Measurements from ENCODE around the gene STK39. TPM values are rescaled to one million over a fixed set of nuclear protein-coding genes. Genes with fewer than 3 reads are reported as not detected.

Gene STK39
- total RNA-seq, 1 experiment from 2014 or later: 22.1 TPM

DNA sequence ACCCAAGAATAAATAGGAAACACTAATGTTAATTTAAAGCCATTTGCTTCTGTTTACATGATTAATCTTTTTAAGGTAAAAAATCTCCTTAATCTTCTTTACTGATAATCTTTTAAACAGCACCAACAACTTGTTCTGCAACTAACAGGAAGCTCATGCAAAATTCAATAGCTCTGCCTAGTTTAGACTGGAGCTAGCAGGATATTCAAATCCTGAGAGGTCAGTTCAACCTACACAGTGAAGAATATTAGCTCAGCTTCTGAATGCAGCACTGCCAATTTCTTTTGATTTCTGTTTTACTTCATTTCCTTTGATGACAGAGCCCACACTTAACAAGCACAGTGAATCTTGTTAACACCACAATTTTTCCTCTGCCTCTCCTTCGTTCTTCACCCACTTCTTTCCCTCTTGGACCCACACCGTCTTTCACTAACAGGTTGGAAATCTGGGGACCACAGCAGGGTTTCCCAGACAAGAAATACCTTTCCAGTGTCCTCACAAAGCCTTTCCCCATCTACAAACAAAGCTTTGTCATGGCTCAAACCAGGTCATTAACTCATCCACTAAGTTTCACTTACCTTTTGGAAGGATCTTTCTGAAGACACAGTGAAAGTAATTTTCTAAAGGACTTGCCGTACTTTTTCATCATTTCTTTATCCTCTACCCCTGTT lies 109.8 kb downstream of the STK39 start:
- Histone ChIP-seq H3K27me3 (ENCODE audit: insufficient read depth, low read length) (no peaks in the 10 kb centered on the region), H2AK5ac (ENCODE audit: insufficient read length, low read length) (no peak overlapping the region), H4K5ac (ENCODE audit: insufficient read length, low read depth, low read length) (no peak overlapping the region), H3K56ac (ENCODE audit: insufficient read length, low read depth, low read length) (no peak overlapping the region), H3K9me3 (ENCODE audit: control insufficient read depth, low read depth, low read length) (no peaks in the 10 kb centered on the region), H3K79me1 (ENCODE audit: insufficient read depth, low read depth, low read length, poor library complexity, severe bottlenecking) (no peaks in the 10 kb centered on the region), H4K91ac (ENCODE audit: insufficient read length, low read depth, low read length) (no peak overlapping the region), H2BK15ac (ENCODE audit: low read depth, low read length) (no peak overlapping the region), H3K9ac (ENCODE audit: extremely low read depth, insufficient read length, low read length) (no peak overlapping the region), H2BK20ac (ENCODE audit: low read depth, low read length, poor library complexity, severe bottlenecking) (no peak overlapping the region), H3K18ac (ENCODE audit: insufficient read length, low read depth, low read length) (no peak overlapping the region), H3K14ac (ENCODE audit: insufficient read depth, low read length) (no peak overlapping the region), H2BK12ac (ENCODE audit: insufficient read length, low read depth, low read length) (no peak overlapping the region), H3T11ph (ENCODE audit: low read length) (no peak overlapping the region), H3K23me2 (ENCODE audit: insufficient read length, low read depth, low read length, poor library complexity, severe bottlenecking) (no peaks in the 10 kb centered on the region), H3K4me1 (ENCODE audit: insufficient read depth, low read length) (peaks cover 9% of the 10 kb centered on the region), H2AFZ (ENCODE audit: low read length) (no peak overlapping the region), H4K8ac (replicated peaks; ENCODE audit: insufficient read length, low read depth, low read length) (no peak overlapping the region), H3K27ac (ENCODE audit: insufficient read length, low read depth, low read length) (peak overlapping the region; percentile 42), H3K23ac (ENCODE audit: insufficient read length, low read depth, low read length) (no peak overlapping the region), H3K4me2 (ENCODE audit: insufficient read depth, insufficient read length, low read length) (no peak overlapping the region), H2BK5ac (ENCODE audit: insufficient read length, low read length) (no peak overlapping the region), H3K79me2 (ENCODE audit: insufficient read depth, low read length) (no peaks in the 10 kb centered on the region), H2BK120ac (ENCODE audit: low read depth, low read length, poor library complexity, severe bottlenecking) (no peak overlapping the region), H3K4ac (ENCODE audit: low read depth, low read length) (no peak overlapping the region), H4K20me1 (ENCODE audit: control insufficient read depth, insufficient read depth, insufficient read length) (no peaks in the 10 kb centered on the region)
- DNase-seq: no peak
- Mint-ChIP-seq H3K4me1 (peaks cover 23 to 26% of the 10 kb centered on the region in 2 experiments), H3K4me3 (no peak overlapping the region), H3K27ac (peak overlapping the region; percentile 1 to 89 (median 56); a peak in 5 of 7 replicates), H3K36me3 (ENCODE audit: insufficient read depth in 1 of 3, low read depth in 3 of 3) (peaks cover 0 to 4% (median 0%) of the 10 kb centered on the region in 3 experiments; a peak in 1 of 7 replicates), H3K9me3 (no peaks in the 10 kb centered on the region), H3K27me3 (ENCODE audit: low read depth) (no peaks in the 10 kb centered on the region)
- TF ChIP-seq, protein P1, sequence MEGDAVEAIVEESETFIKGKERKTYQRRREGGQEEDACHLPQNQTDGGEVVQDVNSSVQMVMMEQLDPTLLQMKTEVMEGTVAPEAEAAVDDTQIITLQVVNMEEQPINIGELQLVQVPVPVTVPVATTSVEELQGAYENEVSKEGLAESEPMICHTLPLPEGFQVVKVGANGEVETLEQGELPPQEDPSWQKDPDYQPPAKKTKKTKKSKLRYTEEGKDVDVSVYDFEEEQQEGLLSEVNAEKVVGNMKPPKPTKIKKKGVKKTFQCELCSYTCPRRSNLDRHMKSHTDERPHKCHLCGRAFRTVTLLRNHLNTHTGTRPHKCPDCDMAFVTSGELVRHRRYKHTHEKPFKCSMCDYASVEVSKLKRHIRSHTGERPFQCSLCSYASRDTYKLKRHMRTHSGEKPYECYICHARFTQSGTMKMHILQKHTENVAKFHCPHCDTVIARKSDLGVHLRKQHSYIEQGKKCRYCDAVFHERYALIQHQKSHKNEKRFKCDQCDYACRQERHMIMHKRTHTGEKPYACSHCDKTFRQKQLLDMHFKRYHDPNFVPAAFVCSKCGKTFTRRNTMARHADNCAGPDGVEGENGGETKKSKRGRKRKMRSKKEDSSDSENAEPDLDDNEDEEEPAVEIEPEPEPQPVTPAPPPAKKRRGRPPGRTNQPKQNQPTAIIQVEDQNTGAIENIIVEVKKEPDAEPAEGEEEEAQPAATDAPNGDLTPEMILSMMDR (conservative IDR thresholded peaks at IDR 0.05): no peak
- WGBS (ENCODE audit: extremely low coverage, insufficient read length, low lambda C conversion rate): no CpG with 5 or more reads among the region's 3 CpGs
